Hepatocyte (in vitro differentiated cells): Measurements from ENCODE around the gene ARL6IP1.

Experiments
- EZH2 ChIP-seq: fragments of 200-600 bp; sonication (generic); IDR thresholded peaks from 2 replicates; pipeline ENCODE4 v1.6.1; 2016; ENCODE audit warnings: antibody characterized with exemption, mild to moderate bottlenecking, borderline replicate concordance
- TF ChIP-seq, protein P1 (sequence below): fragments of 200-600 bp; sonication (generic); IDR thresholded peaks from 2 replicates; pipeline ENCODE4 v1.5.1; 2016; ENCODE audit warnings: antibody characterized with exemption, mild to moderate bottlenecking; ENCODE audit not compliant: poor library complexity

- TF ChIP-seq, protein P1, sequence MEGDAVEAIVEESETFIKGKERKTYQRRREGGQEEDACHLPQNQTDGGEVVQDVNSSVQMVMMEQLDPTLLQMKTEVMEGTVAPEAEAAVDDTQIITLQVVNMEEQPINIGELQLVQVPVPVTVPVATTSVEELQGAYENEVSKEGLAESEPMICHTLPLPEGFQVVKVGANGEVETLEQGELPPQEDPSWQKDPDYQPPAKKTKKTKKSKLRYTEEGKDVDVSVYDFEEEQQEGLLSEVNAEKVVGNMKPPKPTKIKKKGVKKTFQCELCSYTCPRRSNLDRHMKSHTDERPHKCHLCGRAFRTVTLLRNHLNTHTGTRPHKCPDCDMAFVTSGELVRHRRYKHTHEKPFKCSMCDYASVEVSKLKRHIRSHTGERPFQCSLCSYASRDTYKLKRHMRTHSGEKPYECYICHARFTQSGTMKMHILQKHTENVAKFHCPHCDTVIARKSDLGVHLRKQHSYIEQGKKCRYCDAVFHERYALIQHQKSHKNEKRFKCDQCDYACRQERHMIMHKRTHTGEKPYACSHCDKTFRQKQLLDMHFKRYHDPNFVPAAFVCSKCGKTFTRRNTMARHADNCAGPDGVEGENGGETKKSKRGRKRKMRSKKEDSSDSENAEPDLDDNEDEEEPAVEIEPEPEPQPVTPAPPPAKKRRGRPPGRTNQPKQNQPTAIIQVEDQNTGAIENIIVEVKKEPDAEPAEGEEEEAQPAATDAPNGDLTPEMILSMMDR, result no peak
- TF ChIP-seq EZH2, result no peak
These were observed 1.8 kb downstream of the ARL6IP1 start for GRCh38 chr16:18799500-18799899.
